HG03095 (cell line): ENCODE data around the gene C5.

Source experiments
- ATAC-seq: cut with Tn5 transposase; IDR thresholded peaks from one replicate; pipeline ENCODE4 v1.9.1; 2021; ENCODE audit warnings: moderate library complexity; ENCODE audit not compliant: unreplicated experiment

Gene C5

DNA sequence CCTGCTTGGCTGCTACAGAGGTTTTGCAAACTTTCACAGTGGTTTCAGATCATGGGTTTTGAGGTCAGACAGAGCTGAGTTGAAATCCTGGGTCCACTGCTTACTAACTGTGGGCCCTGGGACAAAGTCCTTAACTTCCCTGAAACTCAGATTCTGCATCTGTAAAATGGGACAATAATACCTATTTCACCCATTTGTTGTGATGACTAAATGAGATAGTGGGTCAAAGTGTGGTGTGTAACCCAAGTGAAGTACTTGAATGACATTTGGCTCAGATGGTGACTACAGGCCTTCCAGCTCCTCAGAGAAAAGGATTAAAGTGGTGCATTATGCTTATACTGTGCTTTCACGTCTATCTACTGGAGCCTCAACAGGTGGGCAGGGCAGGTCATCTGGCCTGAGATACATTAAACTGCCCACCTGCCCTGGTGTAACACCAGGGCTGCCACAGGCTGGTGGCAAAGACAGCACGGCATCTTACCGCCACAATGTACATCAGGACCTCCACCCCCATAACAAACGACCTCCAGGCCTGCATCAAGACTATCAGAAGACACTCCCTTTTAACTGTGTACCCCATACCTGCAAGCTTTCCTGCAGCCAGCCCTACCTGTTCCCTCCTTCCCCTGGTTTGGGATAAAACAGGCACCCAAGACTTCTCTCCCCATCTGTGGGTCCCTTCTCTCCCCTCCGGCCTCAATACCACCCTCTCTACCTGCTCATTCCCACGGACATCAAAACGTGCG is 122.6 kb downstream of the C5 start:
- ATAC-seq = no peak

DNA sequence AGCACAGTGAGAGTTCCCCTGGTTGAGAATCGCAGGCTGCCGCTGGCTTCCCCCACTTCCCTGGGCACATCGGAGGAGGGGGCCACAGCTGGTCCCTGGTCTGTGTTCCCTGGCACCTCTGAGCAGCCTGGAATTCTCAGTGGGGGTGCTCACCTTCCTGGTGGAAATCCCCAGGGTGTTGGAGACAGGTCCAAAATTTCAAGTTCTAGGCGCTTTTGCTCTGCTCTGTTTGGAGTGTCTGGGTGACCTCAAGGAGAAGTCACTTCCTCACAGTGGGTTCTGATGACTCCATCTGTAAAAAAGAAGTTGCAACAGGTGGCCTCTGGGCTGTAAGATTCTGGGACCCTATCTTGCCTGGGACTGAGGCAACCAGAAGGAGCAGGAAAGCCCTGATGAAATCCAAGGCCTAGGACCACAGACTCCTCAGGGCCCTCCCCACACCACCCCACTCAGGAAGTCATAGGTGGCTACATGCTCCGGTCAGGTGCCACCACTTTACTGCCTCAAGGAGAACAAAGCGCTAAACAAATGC is 123.6 kb downstream of the C5 start, which contains the start of gene TRAF1:
Gene TRAF1 (minus strand): TSS at position 400 of the 532 bp plus-strand sequence. CDS start 721 bp downstream, outside the sequence.
- no peak for ATAC-seq

DNA sequence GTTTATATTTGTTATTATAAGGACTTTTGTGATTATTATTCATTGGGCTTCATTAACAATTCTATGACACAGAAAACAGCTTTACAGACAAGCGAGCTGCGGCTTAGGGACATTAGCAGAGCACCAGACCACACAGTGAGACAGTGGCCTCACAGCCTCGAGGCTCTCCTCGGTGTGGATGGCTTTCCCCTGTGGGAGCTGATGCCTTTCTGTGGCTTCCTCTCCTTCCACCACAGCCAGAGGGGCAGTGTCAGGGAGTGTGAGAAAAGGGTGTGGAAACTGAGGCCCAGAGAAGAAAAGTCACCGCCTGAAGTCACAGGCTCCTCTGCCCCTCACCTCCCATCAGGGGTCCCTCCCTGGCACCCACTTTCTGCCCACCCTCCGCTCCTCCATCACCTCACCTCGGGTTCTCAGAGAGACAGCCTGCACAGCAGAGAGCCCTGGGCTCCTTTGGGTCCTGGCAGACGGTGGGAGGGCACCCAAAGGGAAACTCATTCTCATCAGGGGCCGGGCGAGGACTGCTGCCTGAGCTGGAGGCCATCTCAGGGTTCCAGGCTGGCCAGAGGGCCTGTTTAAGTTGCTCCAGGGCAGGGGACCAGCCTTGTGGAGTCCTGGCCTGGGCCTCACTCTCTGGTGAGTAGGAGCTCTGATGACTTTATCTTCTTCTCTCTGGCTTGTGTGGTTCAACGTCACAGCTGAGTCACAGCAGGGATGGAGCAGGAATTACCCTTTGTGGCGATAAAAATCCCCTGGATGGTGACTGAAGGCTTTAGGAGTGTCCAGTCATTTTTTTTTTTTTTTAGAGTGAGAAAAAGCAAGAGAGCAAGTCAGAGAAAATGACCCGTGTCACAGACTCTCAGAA is 124.3 kb downstream of the C5 start:
- ATAC-seq = peak; percentile 31

GRCh38 chr9:120924698-120925534 is 125.2 kb downstream of the C5 start:
- no peak for ATAC-seq

DNA sequence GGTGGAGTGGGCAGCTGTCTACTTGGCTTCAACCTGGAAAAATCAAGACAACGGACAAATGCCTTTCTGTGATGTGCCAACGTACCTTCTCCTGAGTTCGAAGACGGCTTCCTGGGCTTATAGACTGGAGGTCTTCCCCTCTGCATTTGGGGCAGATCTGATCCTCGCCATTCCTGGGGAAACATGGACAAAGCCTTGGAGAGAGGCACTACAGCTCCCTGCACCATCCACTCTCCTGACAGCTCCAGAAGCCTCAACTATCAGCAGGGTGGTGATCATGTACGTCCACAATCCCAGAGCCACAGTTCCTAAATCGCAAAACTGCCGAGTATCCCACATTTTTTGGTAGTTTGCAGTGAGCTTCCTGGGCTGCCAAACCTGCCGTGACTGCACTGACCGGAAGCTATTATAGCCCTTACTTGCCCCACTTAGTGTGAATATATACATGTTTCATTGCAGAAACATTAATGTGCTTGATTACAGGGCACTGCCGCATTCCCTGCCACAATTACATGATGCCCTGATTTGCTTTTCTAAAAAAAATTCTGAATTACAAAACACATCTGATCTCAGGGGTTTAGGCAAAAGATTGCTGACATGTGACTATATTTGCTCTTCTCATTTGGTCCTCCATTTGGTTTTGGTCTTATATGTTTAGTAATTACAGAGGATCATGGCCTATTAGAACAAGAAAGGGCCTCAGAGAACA is 126.3 kb downstream of the C5 start:
- ATAC-seq = no peak

GRCh38 chr9:120922404-120923195 is 127.5 kb downstream of the C5 start:
- ATAC-seq = no peak

GRCh38 chr9:120921661-120922181 is 128.4 kb downstream of the C5 start:
- ATAC-seq = no peak

DNA sequence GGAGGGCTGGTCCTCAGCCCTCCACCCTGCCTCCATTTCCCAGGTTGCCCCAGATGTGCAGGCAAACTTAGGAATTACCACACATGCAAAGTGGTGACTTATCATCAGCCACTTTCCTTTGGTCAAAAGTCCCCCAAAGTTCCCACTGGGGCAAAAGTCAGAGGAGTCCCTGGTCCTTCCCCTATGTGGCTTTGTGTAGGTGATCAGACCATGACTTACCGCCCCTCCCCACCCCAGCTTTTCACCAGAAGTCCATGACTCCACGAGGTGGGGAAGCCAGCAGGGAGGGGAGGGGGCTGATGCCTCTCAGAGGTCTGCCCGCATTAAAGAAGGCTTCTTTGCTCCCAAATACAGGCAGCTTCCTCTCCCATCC is 129.3 kb downstream of the C5 start:
- peak; percentile 37 for ATAC-seq

DNA sequence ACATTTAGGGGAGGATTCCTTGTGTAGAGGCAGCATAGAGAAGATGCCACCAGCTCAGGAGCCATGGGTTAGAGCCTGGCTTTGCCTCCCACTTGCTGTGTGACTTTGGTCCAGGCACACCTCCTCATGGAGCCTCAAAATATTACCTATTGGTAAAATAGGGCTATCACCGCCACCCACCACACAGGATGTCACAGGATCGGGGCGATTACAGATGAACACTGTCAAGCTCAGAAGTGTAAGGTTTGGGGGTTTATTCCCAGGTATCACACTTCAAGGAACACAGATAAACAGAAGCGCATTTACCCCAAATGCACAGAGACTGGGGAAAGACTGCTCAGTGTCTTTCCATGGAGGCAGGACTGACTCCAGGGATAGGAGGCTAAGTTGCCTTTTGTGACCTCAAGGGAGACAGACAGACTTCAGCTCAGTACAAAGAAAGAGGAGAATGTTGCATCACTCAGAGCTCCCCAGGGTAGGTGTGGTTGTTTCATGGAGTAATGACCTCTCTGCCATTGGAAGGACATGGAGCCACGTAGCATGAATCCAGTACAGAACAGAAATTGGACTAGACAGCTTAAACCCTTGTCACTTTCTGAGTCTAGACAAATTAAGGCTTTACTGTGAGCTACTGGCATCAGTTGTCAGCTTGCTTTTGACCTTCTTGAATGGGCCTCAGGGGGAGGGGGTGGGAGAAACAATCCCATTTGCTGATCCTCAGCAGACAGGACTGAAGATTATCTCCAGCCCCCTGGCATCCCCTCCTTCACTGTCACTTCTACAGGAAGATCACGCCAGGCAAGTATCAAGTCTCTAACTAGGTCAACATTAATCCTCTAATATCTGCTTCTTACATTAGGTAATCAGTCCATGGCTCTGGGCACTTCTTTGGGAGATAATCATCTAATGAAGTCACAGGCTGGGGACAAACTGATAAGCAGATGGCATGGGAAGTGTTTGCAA is 130.0 kb downstream of the C5 start:
- ATAC-seq = no peak

- ATAC-seq = no peak
These were observed 130.9 kb downstream of the C5 start for GRCh38 chr9:120918931-120919842.

DNA sequence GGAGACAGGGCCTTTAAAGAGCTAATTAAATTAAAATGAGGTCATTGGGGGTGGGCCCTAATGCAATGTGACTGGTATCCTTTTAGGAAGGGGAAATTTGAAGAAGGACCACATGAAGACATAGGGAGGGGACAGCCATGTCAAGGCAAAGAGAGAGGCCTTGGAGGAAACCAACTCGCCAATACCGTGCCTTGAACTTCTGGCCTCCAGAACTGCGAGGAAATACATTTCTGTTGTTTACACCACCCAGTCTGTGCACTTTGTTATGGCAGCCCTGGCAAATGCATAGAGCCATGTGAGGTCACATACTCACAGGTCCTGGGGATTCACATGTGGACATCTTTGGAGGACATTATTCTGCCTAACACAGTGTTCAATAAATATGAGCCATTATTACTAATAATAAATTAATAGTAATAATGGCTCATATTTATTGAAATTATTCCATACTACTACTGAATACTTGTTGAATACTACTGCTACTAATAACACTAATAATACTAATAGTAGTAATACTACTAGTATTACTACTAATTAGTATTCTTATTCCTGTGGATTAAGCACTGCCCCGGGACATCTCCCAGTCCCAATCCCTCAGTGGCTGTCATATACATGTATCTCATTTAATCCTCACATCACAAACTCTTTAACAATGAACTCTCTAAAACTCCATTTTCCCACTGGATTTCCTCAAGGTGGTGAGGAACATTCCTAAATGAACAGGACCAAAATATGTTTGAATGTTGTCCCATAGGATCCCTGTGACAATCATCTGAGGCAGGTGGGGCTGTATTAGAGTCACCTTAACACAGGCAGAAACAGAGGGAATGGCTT is 131.9 kb downstream of the C5 start:
- ATAC-seq = no peak

DNA sequence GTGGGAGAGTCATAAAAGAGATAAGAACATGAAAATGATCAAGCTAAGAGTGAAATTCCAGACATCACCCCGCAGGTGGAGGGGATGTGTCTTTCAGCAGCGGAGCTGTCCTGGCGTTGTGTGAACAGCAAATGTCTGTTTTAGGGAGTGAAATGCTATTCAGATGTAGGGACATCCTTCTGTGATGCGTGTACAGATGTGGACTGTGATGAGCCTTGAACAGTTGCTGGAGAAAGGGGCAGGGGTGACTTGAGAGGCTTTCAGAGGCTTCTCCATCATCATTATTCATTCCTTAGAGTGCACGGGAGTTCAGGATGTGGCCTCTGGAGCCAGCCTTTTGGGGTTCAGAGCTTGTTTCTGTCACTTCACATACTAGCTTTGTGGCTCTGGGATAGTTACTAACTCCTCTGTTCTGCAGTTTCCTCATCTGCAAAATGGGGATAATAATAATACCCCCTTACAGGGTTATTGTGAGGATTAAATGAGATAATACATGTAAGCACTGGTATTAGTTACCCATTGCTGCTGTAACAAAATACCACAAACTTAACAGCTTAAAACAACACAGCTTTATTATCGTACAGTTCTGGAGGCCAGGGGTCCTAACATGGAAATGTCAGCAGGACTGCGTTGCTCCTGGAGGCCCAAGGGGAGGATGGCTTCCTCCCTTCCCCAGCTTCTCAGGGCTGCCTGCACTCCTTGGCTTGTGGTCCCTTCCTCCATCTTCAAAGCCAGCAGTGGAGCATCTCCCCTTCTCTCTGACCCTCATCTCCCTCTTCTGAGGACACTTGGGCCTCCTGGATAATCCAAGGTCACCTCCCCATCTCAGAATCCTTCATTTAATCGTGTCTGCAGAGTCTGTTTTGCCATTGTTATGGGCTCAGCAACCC is 132.8 kb downstream of the C5 start:
- no peak for ATAC-seq

GRCh38 chr9:120916588-120916987 is 133.5 kb downstream of the C5 start:
- ATAC-seq = no peak

DNA sequence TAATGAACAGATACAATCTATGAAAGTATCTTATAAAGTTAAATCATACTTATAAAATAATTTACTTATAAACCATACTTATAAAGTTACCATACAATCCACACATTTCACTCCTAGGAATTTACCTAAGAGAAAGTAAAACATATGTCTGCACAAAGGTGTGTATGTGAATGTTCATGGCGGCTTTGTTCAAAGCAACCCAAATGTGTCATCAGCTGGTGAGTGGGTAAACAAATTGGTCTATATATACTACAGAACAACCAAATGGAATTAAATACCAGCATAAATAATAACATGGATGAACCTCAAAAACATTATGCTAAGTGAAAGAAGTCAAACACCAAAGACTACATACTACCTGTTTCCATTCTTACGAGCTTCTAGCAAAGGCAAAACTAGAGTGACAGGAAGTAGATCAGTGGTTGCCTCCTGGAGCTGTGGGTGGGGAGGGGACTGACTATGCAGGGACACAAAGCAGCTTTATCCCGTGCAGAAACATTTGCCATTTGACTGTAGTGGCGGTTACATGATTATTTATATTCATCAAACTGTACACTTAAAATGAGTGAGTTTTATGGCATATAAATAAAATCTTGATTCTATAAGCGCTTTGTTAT is 134.1 kb downstream of the C5 start:
- no peak for ATAC-seq

DNA sequence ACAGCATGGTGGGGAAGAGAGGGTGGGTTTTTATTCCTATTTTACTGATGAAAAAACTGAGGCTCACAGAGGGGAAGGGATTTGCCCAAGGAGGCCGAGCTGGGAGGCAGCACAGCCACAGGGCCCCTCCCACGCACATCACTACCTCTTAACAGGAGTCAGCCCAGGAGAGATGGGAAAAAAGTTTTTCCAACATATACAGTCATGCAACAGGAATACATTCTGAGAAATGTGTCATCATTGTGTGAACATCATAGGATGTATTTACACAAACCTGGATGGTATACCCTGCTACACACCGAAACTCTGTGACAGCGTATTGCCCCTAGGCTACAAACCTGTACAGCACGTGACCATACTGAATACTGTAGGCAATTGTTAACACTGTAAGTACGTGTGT is 135.1 kb downstream of the C5 start:
- no peak for ATAC-seq
